ENCODE measurements around the gene ADIPOR2. TPM values are rescaled to one million over a fixed set of nuclear protein-coding genes. Genes with fewer than 3 reads are reported as not detected.

The ADIPOR2 gene
- total and polyA plus RNA-seq, 4 donors: 26.6 to 68.3 (median 41.7) TPM

- H3K4me3 ChIP-seq (ENCODE audit: low read depth in 1 of 3, low read length in 3 of 3): no peak overlapping the region
- TF ChIP-seq REST (IDR thresholded peaks at IDR 0.05): no peak
- TF ChIP-seq NR2F2 (IDR thresholded peaks at IDR 0.05): no peak
- TF ChIP-seq ATF3 (IDR thresholded peaks at IDR 0.05): no peak
- TF ChIP-seq CTCF (IDR thresholded peaks at IDR 0.05; ENCODE audit: low read depth, low read length, missing input control): no peak
- TF ChIP-seq HNF4A (conservative IDR thresholded peaks at IDR 0.05): no peak
- no peak for TF ChIP-seq FOXA2 (IDR thresholded peaks at IDR 0.05)
- TF ChIP-seq MAX (IDR thresholded peaks at IDR 0.05): no peak
- TF ChIP-seq GABPA (IDR thresholded peaks at IDR 0.05 in 1 of 2, conservative IDR thresholded peaks at IDR 0.05 in 1 of 2): no peak
- no peak for TF ChIP-seq SP1 (IDR thresholded peaks at IDR 0.05)
- no peak for TF ChIP-seq TAF1 (conservative IDR thresholded peaks at IDR 0.05)
- 57% methylated on average over 6 of the region's 6 CpGs for WGBS
- no peaks in the 10 kb centered on the region for H3K27me3 ChIP-seq (ENCODE audit: control insufficient read depth in 4 of 4, insufficient read depth in 4 of 4, low read length in 3 of 4)
- H3K9me3 ChIP-seq (ENCODE audit: control insufficient read depth in 4 of 4, low read length in 3 of 4): no peaks in the 10 kb centered on the region
- DNase-seq (ENCODE audit: low spot score): no peak
- peaks cover 2 to 27% (median 15%) of the 10 kb centered on the region in 4 donors for H3K36me3 ChIP-seq (ENCODE audit: control insufficient read depth in 4 of 4, insufficient read depth in 3 of 4, low read depth in 1 of 4, low read length in 3 of 4)
- H3K27ac ChIP-seq (ENCODE audit: low read depth in 1 of 2, low read length in 2 of 2): no peak overlapping the region
- H3K4me1 ChIP-seq (ENCODE audit: control insufficient read depth in 4 of 4, insufficient read depth in 4 of 4, low read length in 3 of 4): peaks cover 0 to 17% (median 5%) of the 10 kb centered on the region in 4 donors
- no peak overlapping the region for H3K9ac ChIP-seq (ENCODE audit: low read depth in 1 of 2, low read length in 2 of 2)
These were observed 96.8 kb downstream of the ADIPOR2 start for GRCh38 chr12:1787714-1788113.

- Histone ChIP-seq H3K27me3 (ENCODE audit: control insufficient read depth in 4 of 4, insufficient read depth in 4 of 4, low read length in 3 of 4) (no peaks in the 10 kb centered on the region), H3K9ac (ENCODE audit: low read depth in 1 of 2, low read length in 2 of 2) (no peak overlapping the region), H3K9me3 (ENCODE audit: control insufficient read depth in 4 of 4, low read length in 3 of 4) (no peaks in the 10 kb centered on the region), H3K4me1 (ENCODE audit: control insufficient read depth in 4 of 4, insufficient read depth in 4 of 4, low read length in 3 of 4) (peaks cover 0 to 14% (median 6%) of the 10 kb centered on the region in 4 donors), H3K27ac (ENCODE audit: low read depth in 1 of 2, low read length in 2 of 2) (peak overlapping the region in 1 of 2 donors; percentile 38), H3K36me3 (ENCODE audit: control insufficient read depth in 4 of 4, insufficient read depth in 3 of 4, low read depth in 1 of 4, low read length in 3 of 4) (peaks cover 2 to 13% (median 11%) of the 10 kb centered on the region in 4 donors), H3K4me3 (ENCODE audit: low read depth in 1 of 3, low read length in 3 of 3) (no peak overlapping the region)
- no peak for DNase-seq (ENCODE audit: low spot score)
- WGBS: 74% methylated on average over 7 of the region's 7 CpGs
- TF ChIP-seq RAD21 (IDR thresholded peaks at IDR 0.05) (no peak), FOXA2 (IDR thresholded peaks at IDR 0.05) (no peak)
These were observed 99.6 kb downstream of the ADIPOR2 start for GRCh38 chr12:1790444-1790843.
